NCI-H82 (cell line): ENCODE data around the gene THEM4.
A peak's percentile ranks its signal among the peaks of the same experiment; 100 is the strongest.
"Not testable (repeated sequence)": the region's sequence is repeated elsewhere in the genome, so short reads cannot be mapped to it uniquely, and the experiment has no call there.

Source experiments
- DNase-seq: peaks from one replicate; lab custom pipeline; 2025; lab: John Stamatoyannopoulos, UW

The THEM4 gene

DNA sequence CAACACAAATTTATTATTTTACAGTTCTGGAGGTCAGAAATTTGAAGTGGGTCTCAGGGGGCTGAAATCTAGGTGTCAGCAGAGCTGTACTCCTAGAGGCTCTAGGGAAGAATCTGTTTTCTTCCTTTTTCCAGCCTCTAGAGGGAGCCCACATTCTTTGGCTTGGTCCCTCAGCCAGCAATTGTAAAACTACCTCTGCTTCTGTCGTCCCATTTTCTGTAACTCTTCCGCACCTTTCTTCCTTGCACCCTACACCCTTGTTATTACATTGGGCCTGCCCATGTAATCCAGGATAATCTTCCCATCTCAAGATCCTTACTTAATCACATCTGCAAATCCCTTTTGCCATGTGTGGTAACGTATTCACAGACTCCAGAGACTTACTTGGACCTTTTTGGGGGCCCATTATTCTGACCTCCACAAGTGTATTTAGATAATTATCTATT, 24.8 kb upstream of the THEM4 start:
- DNase-seq: peak; percentile 98

DNA sequence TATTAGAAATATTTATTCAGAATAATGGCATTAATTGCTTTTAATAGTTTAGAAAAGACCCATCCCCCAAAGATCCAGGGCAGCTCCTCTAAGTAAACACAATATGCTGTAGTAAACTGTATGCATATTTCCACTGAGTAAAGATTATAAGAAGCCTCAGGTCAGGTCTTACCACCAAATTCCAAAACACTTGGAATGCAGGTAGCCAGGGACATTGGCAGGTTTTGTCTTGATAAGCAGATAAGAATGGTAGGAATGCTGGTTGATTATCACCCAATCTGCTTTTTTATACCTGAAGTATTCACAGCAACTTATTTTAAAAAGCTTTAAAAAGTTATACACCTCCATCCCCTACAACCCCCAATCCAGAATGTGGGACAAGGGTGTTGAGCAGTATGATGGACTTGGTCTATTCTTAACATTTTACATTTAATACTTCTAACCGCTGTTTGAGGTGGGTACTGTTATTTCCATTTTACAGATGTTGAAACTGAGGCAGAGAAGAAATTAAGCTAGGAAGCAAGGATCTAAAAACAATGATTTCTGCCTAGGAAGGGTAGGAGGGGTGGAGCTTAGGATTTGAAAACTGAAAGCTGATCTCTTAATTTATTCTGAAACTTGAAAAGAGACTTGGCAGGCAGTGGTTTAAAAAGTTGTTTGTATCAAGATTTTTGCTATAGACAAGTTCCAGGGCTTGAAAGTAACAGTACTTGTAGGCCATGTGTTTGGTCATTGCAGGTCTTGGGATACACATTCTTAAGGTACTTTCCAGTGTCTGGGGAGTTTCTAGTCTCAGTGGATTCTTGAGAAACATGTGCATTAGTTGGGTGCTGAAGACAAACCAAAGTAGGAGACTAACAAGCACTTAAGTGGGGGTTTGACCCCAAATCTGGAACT, 15.6 kb upstream of the THEM4 start:
- DNase-seq: no peak

DNA sequence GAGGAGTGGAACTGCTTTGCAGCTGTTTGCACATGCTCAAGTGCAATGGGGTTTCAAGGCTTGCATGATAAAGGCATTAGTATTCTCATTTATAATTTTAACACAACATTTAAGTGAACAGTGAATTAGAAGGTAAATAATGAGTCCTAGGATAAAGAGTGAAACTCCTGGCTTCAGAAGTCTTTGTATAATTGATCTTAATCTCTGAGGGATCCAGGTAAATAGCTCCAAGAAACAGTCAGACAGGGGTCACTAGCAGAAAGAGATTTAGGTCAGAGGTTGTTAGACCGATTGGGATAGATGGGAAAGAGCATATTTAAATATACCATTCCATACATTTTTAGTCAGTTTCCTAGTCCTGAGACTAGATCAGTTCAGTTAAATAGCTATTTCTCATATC, 14.1 kb upstream of the THEM4 start:
- DNase-seq: no peak

DNA sequence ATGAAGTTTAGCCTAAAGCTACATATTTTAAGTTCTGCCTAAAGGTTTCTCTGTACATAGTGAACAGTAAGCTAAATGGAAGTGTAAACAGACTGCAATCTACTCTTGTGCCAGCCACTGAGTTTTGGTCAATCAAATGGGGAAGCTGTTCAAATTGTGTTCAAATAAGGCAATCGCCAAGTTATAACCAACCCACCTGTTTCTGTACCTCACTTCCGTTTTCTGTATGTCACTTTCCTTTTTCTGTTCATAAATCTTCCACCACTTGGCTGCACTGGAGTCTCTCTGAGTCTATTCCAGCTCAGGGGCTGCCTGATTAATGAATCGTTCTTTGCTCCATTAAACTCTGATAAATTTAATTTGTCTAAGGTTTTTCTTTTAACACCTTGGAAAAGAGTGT, 10.8 kb upstream of the THEM4 start:
- no peak for DNase-seq

DNA sequence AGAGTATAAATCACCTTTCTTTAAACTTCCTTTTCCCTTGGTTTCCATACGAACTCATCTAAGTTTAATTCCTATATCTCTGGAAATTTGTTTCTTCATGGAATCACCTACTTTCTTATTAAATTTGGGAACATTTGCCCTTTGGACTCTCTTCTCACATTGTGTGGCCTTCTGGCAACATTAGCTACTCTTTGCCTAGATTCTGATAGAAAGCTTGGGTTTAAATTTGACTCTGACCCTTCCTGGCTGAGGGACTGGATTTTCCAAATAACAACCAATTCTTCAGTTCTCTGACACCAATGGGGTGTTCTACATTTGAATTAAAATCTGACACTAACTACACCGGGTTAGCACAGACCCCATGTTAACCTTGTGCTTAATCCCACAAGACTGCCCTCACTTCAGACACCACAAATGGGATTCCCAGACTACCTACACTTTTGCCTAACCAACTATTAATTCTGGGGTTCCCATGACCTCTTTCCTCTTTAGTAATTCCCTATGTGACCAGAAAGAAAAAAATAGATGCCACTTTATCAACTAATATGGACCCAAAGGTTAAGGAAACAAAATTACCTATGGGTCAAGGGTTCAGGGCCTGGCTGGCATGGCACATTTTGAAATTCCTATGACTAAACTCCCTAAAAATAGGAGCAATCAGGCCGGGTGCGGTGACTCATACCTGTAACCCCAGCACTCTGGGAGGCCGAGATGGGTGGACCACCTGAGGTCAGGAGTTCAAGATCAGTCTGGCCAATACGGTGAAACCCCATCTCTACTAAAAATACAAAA, 9.7 kb upstream of the THEM4 start:
- DNase-seq: no peak

DNA sequence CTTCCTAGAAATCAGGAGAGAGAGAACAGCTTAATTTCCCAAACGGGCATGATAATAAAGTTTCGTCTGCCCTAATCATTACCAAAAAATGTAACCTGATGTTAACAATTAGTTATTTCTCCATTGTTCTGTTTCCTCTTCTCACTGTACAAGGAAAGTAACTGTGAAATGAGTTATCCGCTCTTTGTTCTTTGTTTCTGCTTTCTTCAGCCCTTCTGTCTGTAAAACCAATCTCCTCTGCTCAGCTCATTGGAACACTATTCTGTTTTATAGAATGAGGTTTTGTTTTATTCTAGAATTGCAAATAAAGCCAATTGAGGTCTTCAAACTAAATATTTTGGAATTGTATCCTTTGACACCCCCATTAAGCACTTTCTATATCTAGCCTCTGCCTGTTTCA, 8.8 kb upstream of the THEM4 start:
- DNase-seq: no peak

DNA sequence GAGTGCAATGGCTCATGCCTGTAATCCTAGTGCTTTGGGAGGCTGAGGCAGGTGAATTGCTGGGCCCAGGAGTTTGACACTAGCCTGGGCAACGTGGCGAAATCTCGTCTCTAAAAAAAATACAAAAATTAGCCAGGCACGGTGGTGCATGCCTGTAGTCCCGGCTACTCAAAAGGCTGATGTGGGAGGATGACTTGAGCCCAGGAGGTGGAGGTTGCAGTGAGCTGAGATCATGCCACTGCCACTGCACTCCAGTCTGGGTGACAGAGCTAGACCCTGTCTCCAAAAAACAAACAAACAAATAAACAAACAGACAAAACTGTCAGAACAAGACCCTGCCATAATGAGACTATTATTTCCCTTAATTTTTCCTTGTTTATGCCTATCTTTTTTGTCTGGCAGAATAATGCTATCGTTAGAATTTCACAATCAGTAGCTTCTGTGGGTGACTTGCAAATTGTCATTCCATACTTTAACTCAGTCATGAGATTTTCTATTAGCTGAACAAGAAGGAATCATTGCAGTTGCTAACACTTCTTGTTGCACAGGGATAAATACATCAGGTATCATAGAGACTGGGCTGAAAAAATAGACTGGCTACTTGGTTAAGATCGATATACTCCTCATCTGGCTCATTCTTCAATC, 7.5 kb upstream of the THEM4 start:
- no peak for DNase-seq

DNA sequence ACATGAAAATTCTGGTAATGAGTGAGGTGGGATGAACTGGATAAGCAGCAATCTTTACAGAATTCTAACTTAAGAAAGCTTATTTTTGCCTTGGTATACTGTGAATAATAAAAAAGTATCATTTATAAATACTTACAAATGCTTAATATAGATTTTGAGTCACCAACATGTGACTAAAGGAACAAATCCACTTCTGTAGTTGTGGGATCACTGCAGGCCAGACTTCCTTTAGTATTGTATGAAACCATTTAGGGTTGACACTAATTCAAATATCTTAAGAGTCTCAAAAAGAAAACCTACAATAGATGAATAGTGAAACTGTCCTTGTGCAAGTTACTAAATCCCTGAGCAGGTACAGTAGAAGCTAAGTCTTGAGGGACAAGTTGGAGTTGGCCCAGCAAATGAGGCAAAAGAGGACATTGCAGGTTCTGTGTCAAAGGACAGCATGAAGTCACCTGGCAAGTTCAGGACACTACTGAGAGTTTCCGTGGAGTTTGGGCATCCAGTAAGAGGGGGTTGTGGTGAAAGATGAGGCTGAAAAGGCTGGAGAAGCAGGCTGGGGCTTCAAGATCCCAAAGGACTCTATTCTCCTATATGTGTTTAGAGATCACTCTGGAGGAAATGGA, 5.9 kb upstream of the THEM4 start:
- DNase-seq: no peak

DNA sequence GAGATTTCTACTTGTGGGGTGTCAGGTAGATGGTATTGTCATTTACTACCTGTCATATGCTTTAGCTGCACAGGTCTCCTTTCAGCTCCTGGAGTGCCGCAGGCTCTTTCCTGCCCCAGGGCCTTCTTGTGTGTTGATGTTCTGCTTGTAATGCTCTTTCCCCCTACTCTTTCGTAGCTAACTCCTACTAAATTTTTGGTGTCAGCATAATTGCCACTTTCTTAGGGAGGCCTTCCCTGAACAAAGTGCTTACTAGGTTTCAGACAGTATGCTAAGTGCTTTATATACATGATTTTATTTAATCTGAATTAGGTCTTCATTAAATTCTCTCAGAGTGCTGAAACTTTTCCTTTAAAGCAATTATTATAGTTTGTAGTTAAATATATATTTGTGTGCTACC, 4.8 kb upstream of the THEM4 start:
- DNase-seq: no peak

DNA sequence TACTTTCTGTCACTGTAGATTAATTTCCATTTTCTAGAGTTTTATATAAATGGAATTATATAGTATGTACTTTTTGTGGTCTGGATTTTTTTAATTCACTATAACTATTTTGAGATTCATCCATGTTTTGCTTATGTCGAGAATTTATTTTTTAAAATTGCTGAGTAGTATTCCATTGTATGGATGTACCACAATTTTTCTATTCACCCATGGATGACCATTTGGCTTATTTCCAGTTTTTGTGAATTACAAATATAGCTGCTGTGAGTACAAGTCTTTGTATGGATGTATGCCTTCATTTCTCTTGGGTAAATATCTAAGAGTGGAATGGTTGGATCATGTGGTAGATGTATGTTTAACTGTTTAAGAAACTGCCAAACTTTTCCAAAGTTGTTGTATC, 3.7 kb upstream of the THEM4 start:
- DNase-seq: no peak

DNA sequence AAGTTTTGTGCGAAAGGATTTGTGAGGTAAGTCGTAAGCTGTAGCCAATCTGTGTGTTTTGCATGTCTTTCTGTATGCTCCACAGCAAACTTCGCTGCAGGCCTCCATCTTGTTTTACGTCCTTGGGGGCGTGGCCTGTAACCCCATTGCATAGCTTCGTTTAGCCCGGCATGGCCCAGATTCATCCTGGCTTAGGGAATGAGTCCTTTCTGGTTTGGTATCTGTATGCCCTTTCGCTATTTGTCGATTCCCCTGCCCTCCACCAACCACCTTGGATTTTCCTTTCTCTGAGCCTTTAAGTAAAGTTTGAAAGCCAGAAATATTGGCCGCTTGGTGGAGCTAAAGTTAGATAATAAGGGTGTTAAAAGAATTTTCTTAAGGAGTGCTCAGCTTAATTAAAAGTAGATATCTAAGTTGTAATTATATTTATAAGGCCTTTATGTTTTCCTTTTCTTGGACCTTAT, 1.1 kb downstream of the THEM4 start:
- peak; percentile 43 for DNase-seq

DNA sequence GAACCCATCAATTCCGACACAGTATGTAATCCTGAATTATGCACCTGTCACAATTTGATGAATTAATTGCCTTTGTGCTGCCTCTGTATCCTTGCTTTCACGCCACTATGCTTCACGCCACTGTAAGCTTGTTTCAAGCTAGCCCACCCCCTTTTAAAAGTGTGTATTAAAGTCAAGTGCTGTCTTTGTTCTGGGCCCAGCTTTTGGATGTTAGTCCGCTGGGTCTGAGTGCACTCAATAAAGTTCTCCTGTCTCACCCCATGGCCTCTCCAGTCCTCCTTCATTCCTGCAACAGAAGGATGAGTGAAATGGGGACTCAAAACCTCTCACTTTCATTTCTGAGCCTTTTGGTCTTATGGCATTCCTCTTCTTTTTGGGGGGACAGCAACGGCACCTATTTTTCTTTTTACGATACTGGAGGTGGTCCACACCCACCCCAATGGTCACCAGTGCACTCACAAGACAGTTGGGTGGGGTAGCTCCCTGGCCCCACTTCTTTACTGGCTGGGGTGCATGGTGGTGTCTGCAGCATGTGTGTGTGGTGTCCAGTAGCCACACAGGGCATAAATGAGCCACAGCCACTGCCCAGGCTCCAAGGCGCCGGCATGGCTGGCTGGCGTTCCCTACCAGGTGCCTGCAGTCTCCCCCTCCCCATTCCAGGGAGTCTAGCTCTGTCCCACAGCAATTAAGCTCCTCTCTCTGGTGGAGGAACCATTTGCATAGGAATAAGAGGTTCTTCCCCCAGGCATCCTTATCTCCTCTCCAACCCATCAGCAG, 1.8 kb downstream of the THEM4 start:
- DNase-seq: no peak

DNA sequence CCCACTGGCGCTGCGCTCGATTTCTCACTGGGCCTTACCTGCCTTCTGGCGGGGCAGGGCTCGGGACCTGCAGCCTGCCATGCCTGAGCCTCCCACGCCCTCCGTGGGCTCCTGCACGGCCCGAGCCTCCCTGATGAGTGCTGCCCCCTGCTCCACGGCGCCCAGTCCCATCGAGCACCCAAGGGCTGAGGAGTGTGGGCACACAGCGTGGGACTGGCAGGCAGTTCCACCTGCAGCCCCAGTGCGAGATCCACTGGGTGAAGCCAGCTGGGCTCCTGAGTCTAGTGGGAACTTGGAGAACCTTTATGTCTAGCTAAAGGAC, 3.0 kb downstream of the THEM4 start:
- not testable (repeated sequence) for DNase-seq

DNA sequence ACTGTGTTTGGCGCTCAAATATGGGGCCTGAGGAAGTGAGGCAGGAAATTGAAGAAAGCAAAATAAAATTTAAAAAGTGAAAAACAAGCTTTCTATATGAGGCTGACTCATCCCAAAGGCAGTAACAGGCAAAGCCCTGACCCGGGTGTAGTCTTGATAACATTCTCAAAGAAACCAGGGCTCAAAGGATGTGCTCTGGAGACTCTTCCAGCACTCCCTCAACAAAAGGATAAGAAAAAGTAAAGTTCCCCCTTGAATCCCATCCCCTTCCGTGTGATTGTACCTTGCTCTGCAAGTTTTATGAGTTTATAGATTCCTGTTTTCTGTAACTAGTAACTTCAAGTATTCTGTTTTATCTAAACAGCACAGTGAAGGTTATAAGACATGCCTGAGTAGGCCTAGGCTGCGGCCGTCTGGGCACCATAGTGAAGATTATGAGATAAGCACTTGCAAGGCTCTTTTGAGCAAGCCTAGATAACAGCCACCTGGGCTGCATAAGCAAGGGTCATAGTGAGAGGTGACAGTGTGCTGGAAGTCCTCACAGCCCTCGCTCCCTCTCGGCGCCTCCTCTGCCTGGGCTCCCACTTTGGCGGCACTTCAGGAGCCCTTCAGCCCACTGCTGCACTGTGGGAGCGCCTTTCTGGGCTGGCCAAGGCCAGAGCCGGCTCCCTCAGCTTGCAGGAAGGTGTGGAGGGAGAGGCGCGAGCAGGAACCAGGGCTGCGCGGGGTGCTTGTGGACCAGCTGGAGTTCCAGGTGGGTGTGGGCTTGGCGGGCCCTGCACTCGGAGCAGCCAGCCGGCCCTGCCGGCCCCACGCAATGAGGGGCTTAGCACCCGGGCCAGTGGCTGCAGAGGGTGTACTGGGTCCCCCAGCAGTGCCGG, 3.6 kb downstream of the THEM4 start:
- DNase-seq: peak; percentile 38

DNA sequence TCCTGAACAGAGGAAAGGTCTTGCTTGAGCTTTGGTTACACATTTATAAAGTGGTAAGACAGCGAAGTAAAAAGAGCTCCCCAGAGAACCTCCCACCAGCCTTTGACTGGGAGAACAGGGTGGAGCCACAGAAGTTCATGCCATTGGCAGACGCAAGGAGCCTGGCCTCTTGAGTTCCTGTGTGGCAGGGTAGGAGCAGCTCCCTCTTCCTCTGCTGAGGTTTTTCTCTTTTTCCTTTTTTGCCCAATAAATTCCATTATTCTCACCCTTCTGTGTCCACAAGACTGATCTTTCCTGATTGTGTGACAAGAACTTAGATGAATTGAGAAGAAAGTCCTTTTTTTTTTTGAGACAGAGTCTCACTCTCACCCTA, 4.3 kb downstream of the THEM4 start:
- no peak for DNase-seq

DNA sequence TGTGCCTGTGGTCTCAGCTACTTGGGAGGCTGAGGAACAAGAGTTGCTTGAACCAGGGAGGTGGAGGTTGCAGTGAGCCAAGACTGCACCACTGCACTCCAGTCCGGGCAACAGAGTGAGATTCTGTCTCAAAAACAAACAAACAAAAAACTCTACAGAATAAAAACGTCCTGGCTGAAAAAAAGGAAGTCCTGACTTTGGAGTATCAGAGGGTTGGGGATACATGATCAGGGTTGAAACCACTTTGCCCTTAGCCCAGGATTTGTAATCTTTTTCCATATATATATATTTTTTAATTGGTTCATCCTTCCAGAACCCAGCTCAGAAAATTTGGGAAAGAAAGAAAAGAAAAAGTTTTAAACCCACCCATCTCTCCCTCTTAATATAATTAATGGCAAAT, 6.5 kb downstream of the THEM4 start:
- no peak for DNase-seq

DNA sequence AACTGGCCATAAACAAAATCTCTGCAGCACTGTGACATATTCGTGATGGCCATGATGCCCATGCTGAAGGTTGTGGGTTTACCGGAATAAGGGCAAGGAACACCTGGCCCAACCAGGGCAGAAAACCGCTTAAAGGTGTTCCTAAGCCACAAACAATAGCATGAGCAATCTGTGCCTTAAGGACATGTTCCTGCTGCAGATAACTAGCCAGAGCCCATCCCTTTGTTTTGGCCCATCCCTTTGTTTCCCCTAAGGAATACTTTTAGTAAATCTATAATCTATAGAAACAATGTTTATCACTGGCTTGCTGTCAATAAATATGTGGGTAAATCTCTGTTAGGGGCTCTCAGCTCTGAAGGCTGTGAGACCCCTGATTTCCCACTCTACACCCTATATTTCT, 8.5 kb downstream of the THEM4 start:
- not testable (repeated sequence) for DNase-seq

DNA sequence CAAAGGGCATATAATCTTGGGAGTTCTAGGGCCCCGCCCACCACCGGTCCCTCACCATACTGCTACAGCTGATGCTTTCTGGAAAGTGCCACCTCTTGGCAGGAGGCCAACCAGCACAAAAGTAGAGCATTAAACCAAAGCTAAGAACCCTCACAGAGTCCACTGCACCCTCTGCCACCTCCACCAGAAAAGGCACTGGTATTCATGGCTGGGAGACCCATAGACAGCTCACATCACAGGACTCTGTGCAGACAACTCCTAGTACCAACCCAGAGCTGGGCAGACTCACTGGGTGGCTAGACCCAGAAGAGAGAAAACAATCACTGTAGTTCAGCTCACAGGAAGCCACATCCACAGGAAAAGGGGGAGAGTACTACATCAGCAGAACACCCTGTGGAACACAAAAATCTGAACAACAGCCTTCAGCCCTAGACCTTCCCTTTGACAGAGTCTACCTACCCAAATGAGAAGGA, 10.8 kb downstream of the THEM4 start:
- peak; percentile 25 for DNase-seq

DNA sequence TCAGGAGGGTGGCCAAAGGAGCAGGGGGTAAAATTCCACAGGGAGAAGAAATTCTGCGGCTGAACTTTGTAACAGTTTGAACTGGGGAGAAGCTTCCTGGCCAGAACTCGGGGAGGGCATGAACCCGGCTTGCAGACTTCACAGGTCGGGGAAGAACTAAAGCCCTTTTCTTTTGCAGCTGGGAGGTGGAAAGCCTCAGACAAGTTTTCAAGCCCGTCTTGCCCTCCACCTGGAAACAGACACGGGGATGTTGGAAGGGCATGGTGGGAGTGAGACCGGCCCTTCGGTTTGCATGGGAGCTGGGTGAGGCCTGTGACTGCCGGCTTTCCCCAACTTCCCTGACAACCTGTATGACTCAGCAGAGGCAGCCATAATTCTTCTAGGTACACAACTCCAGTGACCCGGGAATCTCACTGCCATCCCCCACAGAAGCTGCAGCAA, 11.3 kb downstream of the THEM4 start:
- no peak for DNase-seq

DNA sequence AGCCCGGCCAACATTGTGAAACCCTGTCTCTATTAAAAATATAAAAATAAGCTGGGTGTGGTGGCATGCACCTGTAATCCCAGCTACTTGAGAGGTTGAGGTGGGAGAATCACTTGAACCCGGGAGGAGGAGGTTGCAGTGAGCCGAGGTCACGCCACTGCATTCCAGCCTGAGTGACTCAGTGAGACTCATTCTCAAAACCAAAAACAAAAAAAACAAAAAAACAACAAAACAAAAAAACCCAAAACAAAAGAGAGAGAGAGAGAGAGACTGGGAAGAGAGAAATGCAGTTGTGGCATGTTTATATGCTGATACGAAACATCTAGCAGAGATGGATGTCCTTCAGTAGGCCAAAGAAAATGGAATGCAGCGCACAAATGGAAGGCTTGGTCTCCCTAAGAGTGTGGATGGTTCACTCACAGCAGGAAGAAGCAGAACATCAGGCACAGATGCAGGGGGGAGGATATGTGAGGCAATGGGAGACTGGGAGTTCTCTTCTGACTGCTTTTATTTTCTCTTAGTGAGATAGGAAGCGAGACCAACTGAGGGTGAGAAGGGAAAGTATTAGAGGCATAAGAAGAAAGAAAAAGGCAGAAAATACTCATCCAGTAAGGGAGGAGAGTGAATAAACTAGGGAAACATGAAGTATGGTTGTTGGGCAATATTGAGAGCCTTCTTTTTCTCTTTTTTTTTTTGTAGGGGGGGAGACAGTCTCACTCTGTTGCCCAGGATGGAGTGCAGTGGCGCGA, 16.0 kb downstream of the THEM4 start:
- no peak for DNase-seq
